WTC11 (cell line): ENCODE data around the gene FOXS1. TPM values are rescaled to one million over a fixed set of nuclear protein-coding genes. Genes with fewer than 3 reads are reported as not detected.

ENCODE experiments used
- ATAC-seq: fragments of 200-7000 bp; cut with Tn5 transposase; 2 replicates; pipeline ENCODE4 v1.10.0; 2021; ENCODE audit warnings: mild to moderate bottlenecking, moderate library complexity
- CTCF ChIA-PET: fragments of 300-600 bp; sonication (Branson Sonifier 250); formaldehyde crosslinking; loops from one replicate; lab custom pipeline; 2021; ENCODE audit warnings: antibody characterized with exemption; lab: Charles Lee
- POLR2A ChIA-PET: fragments of 350-600 bp; sonication (Branson Sonifier 250); formaldehyde crosslinking; loops from one replicate; lab custom pipeline; 2021; ENCODE audit warnings: antibody characterized with exemption; lab: Charles Lee
- DNase-seq: peaks from one replicate; pipeline ENCODE4 v3.0.0; 2021; ENCODE audit warnings: low spot score
- H3K27ac Mint-ChIP-seq: 2 replicates; pipeline ENCODE4 v1.8.0; 2021; ENCODE audit warnings: mixed read lengths
- H3K27me3 Mint-ChIP-seq: 2 replicates; pipeline ENCODE4 v1.8.0; 2021; ENCODE audit warnings: low read depth, mild to moderate bottlenecking, moderate library complexity, mixed read lengths
- H3K36me3 Mint-ChIP-seq: 2 replicates; pipeline ENCODE4 v1.8.0; 2021; ENCODE audit warnings: mixed read lengths
- H3K4me1 Mint-ChIP-seq: 2 replicates; pipeline ENCODE4 v1.8.0; 2022; ENCODE audit warnings: mixed read lengths
- H3K4me3 Mint-ChIP-seq: 2 replicates; pipeline ENCODE4 v1.8.0; 2021; ENCODE audit warnings: mild to moderate bottlenecking, moderate library complexity, mixed read lengths
- H3K9me3 Mint-ChIP-seq: 2 replicates; pipeline ENCODE4 v1.8.0; 2021; ENCODE audit warnings: mixed read lengths
- ATF3 ChIP-seq: sonication (generic); formaldehyde crosslinking; conservative IDR thresholded peaks from 2 replicates; pipeline ENCODE4 v1.8.1; 2022; ENCODE audit warnings: mild to moderate bottlenecking, missing genetic modification reagents
- ETV6 ChIP-seq: sonication (generic); formaldehyde crosslinking; IDR thresholded peaks from 2 replicates; pipeline ENCODE4 v1.8.1; 2022; ENCODE audit warnings: mild to moderate bottlenecking, missing genetic modification reagents
- FOXJ3 ChIP-seq: sonication (generic); formaldehyde crosslinking; IDR thresholded peaks from 2 replicates; pipeline ENCODE4 v1.9.0; 2021; ENCODE audit warnings: missing genetic modification reagents, mild to moderate bottlenecking, borderline replicate concordance
- GABPB1 ChIP-seq: sonication (generic); formaldehyde crosslinking; IDR thresholded peaks from 2 replicates; pipeline ENCODE4 v1.8.1; 2023; ENCODE audit warnings: mild to moderate bottlenecking, missing genetic modification reagents
- IRF2 ChIP-seq: sonication (generic); formaldehyde crosslinking; IDR thresholded peaks from 2 replicates; pipeline ENCODE4 v1.8.0; 2022; ENCODE audit warnings: low read depth, missing genetic modification reagents, borderline replicate concordance
- NFATC4 ChIP-seq: fragments of 250-450 bp; sonication (Bioruptor Pico); IDR thresholded peaks from 2 replicates; pipeline ENCODE4 v1.9.0; 2021; ENCODE audit warnings: mild to moderate bottlenecking
- NR3C1 ChIP-seq: sonication (generic); formaldehyde crosslinking; conservative IDR thresholded peaks from 2 replicates; pipeline ENCODE4 v1.8.1; 2023; ENCODE audit warnings: low read depth, mild to moderate bottlenecking, missing genetic modification reagents
- PRDM15 ChIP-seq: sonication (generic); formaldehyde crosslinking; IDR thresholded peaks from 2 replicates; pipeline ENCODE4 v1.8.0; 2022; ENCODE audit warnings: missing genetic modification reagents
- SMAD3 ChIP-seq: sonication (generic); formaldehyde crosslinking; IDR thresholded peaks from 2 replicates; pipeline ENCODE4 v1.8.0; 2022; ENCODE audit warnings: missing genetic modification reagents, mild to moderate bottlenecking, borderline replicate concordance
- TCF7 ChIP-seq: sonication (generic); formaldehyde crosslinking; IDR thresholded peaks from 2 replicates; pipeline ENCODE4 v1.8.0; 2022; ENCODE audit warnings: mild to moderate bottlenecking, low read depth, missing genetic modification reagents, moderate library complexity
- ZNF425 ChIP-seq: fragments of 250-450 bp; sonication (Bioruptor Pico); conservative IDR thresholded peaks from 2 replicates; pipeline ENCODE4 v1.9.0; 2021; ENCODE audit warnings: mild to moderate bottlenecking
- total RNA-seq: library from RNA; stranded (reverse); gene quantifications from 3 replicates; pipeline ENCODE4 v1.2.3, GENCODE V29; 2021
- TF ChIP-seq, protein P1 (sequence below): sonication (generic); formaldehyde crosslinking; IDR thresholded peaks from 2 replicates; pipeline ENCODE4 v1.8.1; 2023; ENCODE audit warnings: mild to moderate bottlenecking, missing genetic modification reagents, moderate library complexity
- TF ChIP-seq, protein P2 (sequence below): fragments of 250-450 bp; sonication (Bioruptor Pico); IDR thresholded peaks from 2 replicates; pipeline ENCODE4 v1.8.0; 2021; ENCODE audit warnings: mild to moderate bottlenecking

Gene FOXS1
- total RNA-seq, 1 experiment from 2014 or later: not detected

- ChIA-PET POLR2A (interaction anchor here (0.6 kb wide), 1 partner anchor 14 kb away, joined by 5 read pairs; no protein-coding TSS in a partner anchor), CTCF (interaction anchor here (0.5 to 2.4 kb wide), 3 partner anchors 20 to 556 kb away, joined by 3 to 7 read pairs (median 5); no protein-coding TSS in a partner anchor)
- ATAC-seq (no peak), DNase-seq (no peak)
- Mint-ChIP-seq H3K9me3 (no peaks in the 10 kb centered on the region), H3K4me1 (peaks cover 5% of the 10 kb centered on the region), H3K27ac (no peak overlapping the region), H3K27me3 (no peaks in the 10 kb centered on the region), H3K36me3 (no peaks in the 10 kb centered on the region), H3K4me3 (no peak overlapping the region)
- TF ChIP-seq NR3C1 (CRISPR knock-in tag) (no peak), ETV6 (CRISPR knock-in tag) (no peak), IRF2 (no peak), ATF3 (CRISPR knock-in tag) (no peak), TCF7 (CRISPR knock-in tag) (no peak), PRDM15 (CRISPR knock-in tag) (no peak), NFATC4 (CRISPR knock-in tag) (no peak), FOXJ3 (no peak), ZNF425 (CRISPR knock-in tag) (no peak), GABPB1 (CRISPR knock-in tag) (no peak)
- TF ChIP-seq, protein P1, sequence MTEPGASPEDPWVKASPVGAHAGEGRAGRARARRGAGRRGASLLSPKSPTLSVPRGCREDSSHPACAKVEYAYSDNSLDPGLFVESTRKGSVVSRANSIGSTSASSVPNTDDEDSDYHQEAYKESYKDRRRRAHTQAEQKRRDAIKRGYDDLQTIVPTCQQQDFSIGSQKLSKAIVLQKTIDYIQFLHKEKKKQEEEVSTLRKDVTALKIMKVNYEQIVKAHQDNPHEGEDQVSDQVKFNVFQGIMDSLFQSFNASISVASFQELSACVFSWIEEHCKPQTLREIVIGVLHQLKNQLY (CRISPR knock-in tag): no peak
Observed at GRCh38 chr20:31813611-31814010, 31.8 kb downstream of the FOXS1 start.

DNA sequence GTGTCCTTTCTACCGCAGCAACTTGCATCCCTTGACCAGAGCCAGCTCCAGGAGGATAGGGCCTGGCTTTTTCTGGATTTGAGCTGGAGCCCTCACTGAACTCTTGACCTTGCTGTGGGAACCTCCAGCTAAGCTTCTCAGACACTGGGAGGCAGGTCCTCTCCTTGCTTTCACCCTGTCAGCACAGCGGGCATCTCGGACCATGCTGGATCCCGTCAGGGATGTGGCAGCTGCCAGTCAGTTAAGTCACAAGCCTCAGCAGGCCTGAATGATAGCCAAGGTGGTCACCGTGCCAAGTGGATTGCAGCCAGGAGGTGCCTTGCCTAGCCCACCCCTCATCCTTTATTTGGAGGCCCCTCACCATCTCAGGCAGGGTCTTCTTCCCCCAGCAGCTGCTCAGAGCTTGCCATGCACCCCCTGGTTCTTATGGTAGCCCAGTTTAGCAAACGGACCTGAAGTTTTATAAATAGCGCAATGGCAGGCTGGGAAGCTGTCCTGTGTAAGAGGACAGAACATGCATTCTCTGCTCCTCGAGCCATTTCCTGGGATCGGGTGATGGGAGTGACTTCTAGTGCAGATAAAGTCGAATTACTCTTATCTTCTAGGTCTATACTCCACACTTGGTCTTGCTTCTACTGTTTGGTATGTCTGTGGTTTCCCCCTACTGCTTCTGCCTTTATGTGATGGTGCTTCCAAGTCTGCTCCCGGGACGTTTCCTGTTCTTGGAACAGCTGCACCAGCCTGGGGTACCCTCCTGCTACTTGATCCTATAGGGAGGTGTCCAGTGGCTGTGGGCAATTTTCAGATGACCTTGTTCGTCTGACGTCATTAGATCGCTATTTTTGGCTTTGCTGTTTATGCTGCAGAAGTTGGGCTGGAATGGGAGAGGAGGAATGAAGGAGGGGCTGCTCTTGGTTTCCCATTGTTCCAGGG, 33.3 kb downstream of the FOXS1 start:
- Mint-ChIP-seq H3K27ac (no peak overlapping the region), H3K4me1 (peaks cover 5% of the 10 kb centered on the region), H3K27me3 (no peaks in the 10 kb centered on the region), H3K9me3 (no peaks in the 10 kb centered on the region), H3K4me3 (no peak overlapping the region), H3K36me3 (no peaks in the 10 kb centered on the region)
- no peak for DNase-seq
- TF ChIP-seq, protein P2, sequence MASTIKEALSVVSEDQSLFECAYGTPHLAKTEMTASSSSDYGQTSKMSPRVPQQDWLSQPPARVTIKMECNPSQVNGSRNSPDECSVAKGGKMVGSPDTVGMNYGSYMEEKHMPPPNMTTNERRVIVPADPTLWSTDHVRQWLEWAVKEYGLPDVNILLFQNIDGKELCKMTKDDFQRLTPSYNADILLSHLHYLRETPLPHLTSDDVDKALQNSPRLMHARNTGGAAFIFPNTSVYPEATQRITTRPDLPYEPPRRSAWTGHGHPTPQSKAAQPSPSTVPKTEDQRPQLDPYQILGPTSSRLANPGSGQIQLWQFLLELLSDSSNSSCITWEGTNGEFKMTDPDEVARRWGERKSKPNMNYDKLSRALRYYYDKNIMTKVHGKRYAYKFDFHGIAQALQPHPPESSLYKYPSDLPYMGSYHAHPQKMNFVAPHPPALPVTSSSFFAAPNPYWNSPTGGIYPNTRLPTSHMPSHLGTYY: no peak
- TF ChIP-seq ATF3 (CRISPR knock-in tag) (no peak), SMAD3 (CRISPR knock-in tag) (no peak)
- no peak for ATAC-seq
- POLR2A ChIA-PET: no interaction called here
- CTCF ChIA-PET: interaction anchor here (0.7 to 1.0 kb wide), 2 partner anchors 11 to 22 kb away, joined by 3 read pairs; no protein-coding TSS in a partner anchor
